ENCODE results near the gene TMEM198. TPM values are rescaled to one million over a fixed set of nuclear protein-coding genes. Genes with fewer than 3 reads are reported as not detected.

TMEM198 gene
- total and polyA plus RNA-seq, 9 of the 15 experiments (the other 6 are each of a cell fraction or from before 2014, with no cell fraction given) = 0.03 to 3.8 (median 1.0) TPM

GRCh38 chr2:219500135-219500534 is 43.7 kb upstream of the TMEM198 start (continued):
- no peak for TF ChIP-seq E2F8 (IDR thresholded peaks at IDR 0.05; ENCODE audit: low read depth, partially characterized antibody)
- TF ChIP-seq FOXK2 (conservative IDR thresholded peaks at IDR 0.05 in 1 of 2, IDR thresholded peaks at IDR 0.05 in 1 of 2; ENCODE audit: low read depth in 2 of 2) = peak in 1 of 2 experiments; percentile 77; a peak in 2 of 4 replicates
- TF ChIP-seq MYC (IDR thresholded peaks at IDR 0.05; ENCODE audit: low read depth, low read length) = 0 out of 2 replicates have a peak, but pooled peaks have one; percentile 23
- no peak for TF ChIP-seq MYC (CRISPR knock-in tag; IDR thresholded peaks at IDR 0.05; ENCODE audit: borderline replicate concordance, low read depth)
- 0 out of 2 replicates have a peak, but pooled peaks have one; percentile 25 for TF ChIP-seq TCF3 (CRISPR knock-in tag; IDR thresholded peaks at IDR 0.05)
- TF ChIP-seq TEAD1 (CRISPR knock-in tag; IDR thresholded peaks at IDR 0.05) = no peak
- TF ChIP-seq MTA3 (IDR thresholded peaks at IDR 0.05; ENCODE audit: borderline replicate concordance) = peak; percentile 44; the same call in 1 of the 2 replicates
- TF ChIP-seq BACH1 (tag; IDR thresholded peaks at IDR 0.05) = no peak
- no peak for TF ChIP-seq ZBTB26 (CRISPR knock-in tag; IDR thresholded peaks at IDR 0.05)
- peak; percentile 46 for TF ChIP-seq NUFIP1 (IDR thresholded peaks at IDR 0.05; ENCODE audit: partially characterized antibody)
- TF ChIP-seq ARID1B (IDR thresholded peaks at IDR 0.05) = peak; percentile 43
- peak; percentile 75 for TF ChIP-seq CTCFL (IDR thresholded peaks at IDR 0.05; ENCODE audit: borderline replicate concordance, insufficient read depth, low read depth, low read length, poor library complexity, severe bottlenecking)
- TF ChIP-seq PHTF2 (CRISPR knock-in tag; IDR thresholded peaks at IDR 0.05) = no peak
- no peak for TF ChIP-seq RBM22 (IDR thresholded peaks at IDR 0.05; ENCODE audit: low read depth, low read length, poor library complexity, severe bottlenecking)
- TF ChIP-seq PCBP1 (IDR thresholded peaks at IDR 0.05; ENCODE audit: low read depth, low read length, poor library complexity, severe bottlenecking) = no peak
- TF ChIP-seq NEUROD1 (IDR thresholded peaks at IDR 0.05; ENCODE audit: borderline replicate concordance, low read depth, low read length, partially characterized antibody) = no peak
- TF ChIP-seq, protein P1, sequence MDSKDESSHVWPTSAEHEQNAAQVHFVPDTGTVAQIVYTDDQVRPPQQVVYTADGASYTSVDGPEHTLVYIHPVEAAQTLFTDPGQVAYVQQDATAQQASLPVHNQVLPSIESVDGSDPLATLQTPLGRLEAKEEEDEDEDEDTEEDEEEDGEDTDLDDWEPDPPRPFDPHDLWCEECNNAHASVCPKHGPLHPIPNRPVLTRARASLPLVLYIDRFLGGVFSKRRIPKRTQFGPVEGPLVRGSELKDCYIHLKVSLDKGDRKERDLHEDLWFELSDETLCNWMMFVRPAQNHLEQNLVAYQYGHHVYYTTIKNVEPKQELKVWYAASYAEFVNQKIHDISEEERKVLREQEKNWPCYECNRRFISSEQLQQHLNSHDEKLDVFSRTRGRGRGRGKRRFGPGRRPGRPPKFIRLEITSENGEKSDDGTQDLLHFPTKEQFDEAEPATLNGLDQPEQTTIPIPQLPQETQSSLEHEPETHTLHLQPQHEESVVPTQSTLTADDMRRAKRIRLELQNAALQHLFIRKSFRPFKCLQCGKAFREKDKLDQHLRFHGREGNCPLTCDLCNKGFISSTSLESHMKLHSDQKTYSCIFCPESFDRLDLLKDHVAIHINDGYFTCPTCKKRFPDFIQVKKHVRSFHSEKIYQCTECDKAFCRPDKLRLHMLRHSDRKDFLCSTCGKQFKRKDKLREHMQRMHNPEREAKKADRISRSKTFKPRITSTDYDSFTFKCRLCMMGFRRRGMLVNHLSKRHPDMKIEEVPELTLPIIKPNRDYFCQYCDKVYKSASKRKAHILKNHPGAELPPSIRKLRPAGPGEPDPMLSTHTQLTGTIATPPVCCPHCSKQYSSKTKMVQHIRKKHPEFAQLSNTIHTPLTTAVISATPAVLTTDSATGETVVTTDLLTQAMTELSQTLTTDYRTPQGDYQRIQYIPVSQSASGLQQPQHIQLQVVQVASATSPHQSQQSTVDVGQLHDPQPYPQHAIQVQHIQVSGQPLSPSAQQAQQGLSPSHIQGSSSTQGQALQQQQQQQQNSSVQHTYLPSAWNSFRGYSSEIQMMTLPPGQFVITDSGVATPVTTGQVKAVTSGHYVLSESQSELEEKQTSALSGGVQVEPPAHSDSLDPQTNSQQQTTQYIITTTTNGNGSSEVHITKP (IDR thresholded peaks at IDR 0.05; ENCODE audit: partially characterized antibody) = peak; percentile 98
- TF ChIP-seq CHD1 (IDR thresholded peaks at IDR 0.05; ENCODE audit: low read length) = no peak
- no peak for TF ChIP-seq CSDE1 (IDR thresholded peaks at IDR 0.05)

All from K562 (cell line).